ENCODE measurements around the gene MEIOSIN.

GRCh38 chr19:45789035-45789786 is 56.0 kb downstream of the MEIOSIN start:
- TF ChIP-seq POLR2A (IDR thresholded peaks at IDR 0.05) (no peak), EP300 (IDR thresholded peaks at IDR 0.05) (no peak)
- TF ChIP-seq, protein P1, sequence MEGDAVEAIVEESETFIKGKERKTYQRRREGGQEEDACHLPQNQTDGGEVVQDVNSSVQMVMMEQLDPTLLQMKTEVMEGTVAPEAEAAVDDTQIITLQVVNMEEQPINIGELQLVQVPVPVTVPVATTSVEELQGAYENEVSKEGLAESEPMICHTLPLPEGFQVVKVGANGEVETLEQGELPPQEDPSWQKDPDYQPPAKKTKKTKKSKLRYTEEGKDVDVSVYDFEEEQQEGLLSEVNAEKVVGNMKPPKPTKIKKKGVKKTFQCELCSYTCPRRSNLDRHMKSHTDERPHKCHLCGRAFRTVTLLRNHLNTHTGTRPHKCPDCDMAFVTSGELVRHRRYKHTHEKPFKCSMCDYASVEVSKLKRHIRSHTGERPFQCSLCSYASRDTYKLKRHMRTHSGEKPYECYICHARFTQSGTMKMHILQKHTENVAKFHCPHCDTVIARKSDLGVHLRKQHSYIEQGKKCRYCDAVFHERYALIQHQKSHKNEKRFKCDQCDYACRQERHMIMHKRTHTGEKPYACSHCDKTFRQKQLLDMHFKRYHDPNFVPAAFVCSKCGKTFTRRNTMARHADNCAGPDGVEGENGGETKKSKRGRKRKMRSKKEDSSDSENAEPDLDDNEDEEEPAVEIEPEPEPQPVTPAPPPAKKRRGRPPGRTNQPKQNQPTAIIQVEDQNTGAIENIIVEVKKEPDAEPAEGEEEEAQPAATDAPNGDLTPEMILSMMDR (IDR thresholded peaks at IDR 0.05), result no peak
